H1 (cell line): ENCODE results near the gene SEL1L3. TPM values are rescaled to one million over a fixed set of nuclear protein-coding genes. Genes with fewer than 3 reads are reported as not detected.
A peak's percentile ranks its signal among the peaks of the same experiment; 100 is the strongest.

ENCODE experiments used
- CTCF ChIA-PET: fragments of 300-600 bp; sonication (Branson Sonifier 250); formaldehyde crosslinking; loops from one replicate; lab custom pipeline; 2021; ENCODE audit not compliant: partially characterized antibody; lab: Charles Lee
- POLR2A ChIA-PET: fragments of 300-600 bp; sonication (Branson Sonifier 250); formaldehyde crosslinking; loops from one replicate; lab custom pipeline; 2021; ENCODE audit warnings: inconsistent platforms; ENCODE audit not compliant: partially characterized antibody; lab: Charles Lee
- DNase-seq, 2 experiments: peaks; one replicate each; pipeline versions ENCODE4 v3.0.0 to v3.0.0-alpha.2; 2010 to 2022; ENCODE audit warnings: low spot score in 2 of 2, low read depth in 1 of 2, mixed read lengths in 1 of 2
- FAIRE-seq: peaks from 2 replicates; lab custom pipeline; 2011; peaks lifted over from hg19 to GRCh38; lab: Jason Lieb, UNC
- H2AFZ ChIP-seq: 2 replicates; pipeline ENCODE4 v1.8.1; 2012; ENCODE audit warnings: low read length, inconsistent platforms
- H2AK5ac ChIP-seq: 2 replicates; pipeline ENCODE4 v1.6.1; 2013; ENCODE audit warnings: low read depth, low read length
- H2BK120ac ChIP-seq: replicated peaks from 2 replicates; pipeline ENCODE3; 2013; ENCODE audit warnings: low read depth, low read length, inconsistent platforms
- H2BK12ac ChIP-seq: 2 replicates; pipeline ENCODE4 v1.6.1; 2013; ENCODE audit warnings: low read depth, low read length
- H2BK15ac ChIP-seq: 2 replicates; pipeline ENCODE4 v1.6.1; 2013; ENCODE audit warnings: low read length
- H2BK20ac ChIP-seq: 2 replicates; pipeline ENCODE4 v1.6.1; 2013; ENCODE audit warnings: low read length
- H2BK5ac ChIP-seq: 2 replicates; pipeline ENCODE4 v1.6.1; 2013; ENCODE audit warnings: low read depth, low read length
- H3K14ac ChIP-seq: 2 replicates; pipeline ENCODE4 v1.6.1; 2013; ENCODE audit warnings: inconsistent platforms; ENCODE audit not compliant: insufficient read length
- H3K18ac ChIP-seq: 2 replicates; pipeline ENCODE4 v1.6.1; 2013; ENCODE audit warnings: low read length; ENCODE audit errors: extremely low read depth
- H3K23ac ChIP-seq: 2 replicates; pipeline ENCODE4 v1.6.1; 2013; ENCODE audit warnings: inconsistent platforms; ENCODE audit not compliant: insufficient read length
- H3K23me2 ChIP-seq: 2 replicates; pipeline ENCODE4 v1.6.1; 2013; ENCODE audit warnings: low read depth, low read length
- H3K27ac ChIP-seq: 2 replicates; pipeline ENCODE4 v1.6.1; 2011; ENCODE audit warnings: low read depth, low read length, inconsistent platforms
- H3K27me3 ChIP-seq, 4 experiments: replicated peaks in 1 of 4; 1 replicate in 1 of 4; 2 replicates in 3 of 4; pipeline versions ENCODE4 v1.6.1 to v1.8.1; 2011 to 2013; ENCODE audit warnings: low read length in 3 of 4, mild to moderate bottlenecking in 3 of 4, inconsistent platforms in 2 of 4, mixed read lengths in 2 of 4, moderate library complexity in 1 of 4; ENCODE audit not compliant: control insufficient read depth in 3 of 4, insufficient read depth in 3 of 4; ENCODE audit errors: extremely low read depth in 1 of 4
- H3K36me3 ChIP-seq, 4 experiments: 2 replicates each; pipeline versions ENCODE4 v1.6.1 to v1.8.1; 2011 to 2013; ENCODE audit warnings: mild to moderate bottlenecking in 4 of 4, low read length in 3 of 4, moderate library complexity in 2 of 4, control low read depth in 1 of 4, inconsistent platforms in 1 of 4; ENCODE audit not compliant: insufficient read depth in 4 of 4, control insufficient read depth in 2 of 4
- H3K4ac ChIP-seq: replicated peaks from 2 replicates; pipeline ENCODE3; 2013; ENCODE audit warnings: low read length, low read depth, mixed read lengths, inconsistent platforms; ENCODE audit not compliant: insufficient read length
- H3K4me1 ChIP-seq, 4 experiments: replicated peaks in 1 of 4; 1 replicate in 1 of 4; 2 replicates in 3 of 4; pipeline versions ENCODE4 v1.6.1 to v1.8.1; 2011 to 2013; ENCODE audit warnings: low read length in 3 of 4, inconsistent platforms in 2 of 4, mixed read lengths in 1 of 4; ENCODE audit not compliant: insufficient read depth in 4 of 4, control insufficient read depth in 3 of 4
- H3K4me2 ChIP-seq, 2 experiments: 2 replicates each; pipeline versions ENCODE4 v1.6.1 to v1.8.1; 2011 to 2013; ENCODE audit warnings: low read depth in 2 of 2, low read length in 2 of 2, control low read depth in 1 of 2, inconsistent platforms in 1 of 2, mild to moderate bottlenecking in 1 of 2; ENCODE audit not compliant: insufficient read depth in 1 of 2
- H3K4me3 ChIP-seq, 4 experiments: fragments of 200-600, 300-600 bp in 1 of 4; sonication (generic), shearing (Covaris generic), sonication (Bioruptor Twin) in 1 of 4; 2 replicates each; pipeline versions ENCODE4 v1.5.1 to v1.8.1; 2011 to 2016; ENCODE audit warnings: low read length in 4 of 4, low read depth in 3 of 4, control low read depth in 2 of 4, inconsistent platforms in 2 of 4, mild to moderate bottlenecking in 2 of 4, mixed read lengths in 1 of 4, moderate library complexity in 1 of 4; ENCODE audit not compliant: insufficient read depth in 2 of 4; ENCODE audit errors: extremely low read depth in 1 of 4
- H3K56ac ChIP-seq: replicated peaks from 2 replicates; pipeline ENCODE3; 2013; ENCODE audit warnings: low read depth, mild to moderate bottlenecking, mixed read lengths, low read length, inconsistent platforms; ENCODE audit not compliant: insufficient read length
- H3K79me1 ChIP-seq: 2 replicates; pipeline ENCODE4 v1.6.1; 2013; ENCODE audit warnings: low read depth, low read length, control low read depth
- H3K79me2 ChIP-seq, 2 experiments: 2 replicates each; pipeline versions ENCODE4 v1.6.1 to v1.8.1; 2012 to 2013; ENCODE audit warnings: low read length in 2 of 2, mild to moderate bottlenecking in 2 of 2, inconsistent platforms in 1 of 2; ENCODE audit not compliant: insufficient read depth in 2 of 2, control insufficient read depth in 1 of 2
- H3K9ac ChIP-seq, 4 experiments: replicated peaks in 1 of 4; 1 replicate in 1 of 4; 2 replicates in 3 of 4; pipeline versions ENCODE4 v1.6.1 to v1.8.1; 2011 to 2013; ENCODE audit warnings: low read depth in 3 of 4, low read length in 3 of 4, control low read depth in 2 of 4, mild to moderate bottlenecking in 2 of 4, moderate library complexity in 2 of 4, inconsistent platforms in 1 of 4; ENCODE audit errors: extremely low read depth in 1 of 4
- H3K9me3 ChIP-seq, 2 experiments: 2 replicates each; pipeline versions ENCODE4 v1.6.1 to v1.8.1; 2012 to 2013; ENCODE audit warnings: mild to moderate bottlenecking in 2 of 2, moderate library complexity in 2 of 2, control low read depth in 1 of 2, inconsistent platforms in 1 of 2, low read depth in 1 of 2, low read length in 1 of 2, mixed read lengths in 1 of 2; ENCODE audit not compliant: insufficient read depth in 2 of 2
- H4K20me1 ChIP-seq, 2 experiments: replicated peaks in 1 of 2; 2 replicates each; pipeline versions ENCODE3 to v1.8.1; 2011 to 2013; ENCODE audit warnings: inconsistent platforms in 2 of 2, low read length in 2 of 2, mild to moderate bottlenecking in 1 of 2; ENCODE audit not compliant: insufficient read depth in 2 of 2, control insufficient read depth in 1 of 2
- H4K5ac ChIP-seq: 2 replicates; pipeline ENCODE4 v1.6.1; 2013; ENCODE audit warnings: low read length, low read depth, mixed read lengths, inconsistent platforms; ENCODE audit not compliant: insufficient read length
- H4K8ac ChIP-seq: 2 replicates; pipeline ENCODE4 v1.8.0; 2013; ENCODE audit warnings: mild to moderate bottlenecking, moderate library complexity, low read length, inconsistent platforms; ENCODE audit not compliant: insufficient read depth; ENCODE audit errors: extremely low read depth
- H4K91ac ChIP-seq: replicated peaks from 2 replicates; pipeline ENCODE3; 2013; ENCODE audit warnings: low read length, mixed read lengths, inconsistent platforms; ENCODE audit not compliant: insufficient read length
- BCL11A ChIP-seq, 2 experiments: IDR thresholded peaks; one replicate each; pipeline ENCODE4 v1.6.1; 2011; ENCODE audit warnings: low read depth in 2 of 2, low read length in 2 of 2, mild to moderate bottlenecking in 2 of 2
- EZH2 ChIP-seq: fragments of 200-600 bp; sonication (generic); IDR thresholded peaks from 2 replicates; pipeline ENCODE4 v1.7.1; 2012; ENCODE audit warnings: low read depth, mild to moderate bottlenecking, moderate library complexity, low read length, inconsistent platforms; ENCODE audit not compliant: severe bottlenecking
- NRF1 ChIP-seq: IDR thresholded peaks from 2 replicates; pipeline ENCODE4 v1.6.1; 2011; ENCODE audit warnings: mild to moderate bottlenecking, low read depth, low read length, improper control_type of control experiment
- SIN3A ChIP-seq, 2 experiments: IDR thresholded peaks in 1 of 2; conservative IDR thresholded peaks in 1 of 2; 2 replicates each; pipeline ENCODE4 v1.6.1; 2011 to 2012; ENCODE audit warnings: low read length in 2 of 2, improper control_type of control experiment in 1 of 2, low read depth in 1 of 2, mild to moderate bottlenecking in 1 of 2
- SIX5 ChIP-seq: IDR thresholded peaks from 2 replicates; pipeline ENCODE4 v1.6.1; 2011; ENCODE audit warnings: mild to moderate bottlenecking, low read depth, low read length
- SRF ChIP-seq: IDR thresholded peaks from 2 replicates; pipeline ENCODE4 v1.6.1; 2011; ENCODE audit warnings: mild to moderate bottlenecking, low read depth, low read length, moderate library complexity
- TCF12 ChIP-seq: IDR thresholded peaks from 2 replicates; pipeline ENCODE4 v1.6.1; 2011; ENCODE audit warnings: low read depth, mild to moderate bottlenecking, low read length
- WGBS, 2 experiments: shearing (Covaris generic) in 1 of 2; methylation state at CpG; one replicate each; pipeline versions ENCODE4 v1.1.6 to v1.1.7; 2013 to 2015; ENCODE audit warnings: low lambda C conversion rate in 2 of 2, mixed read lengths in 2 of 2, inconsistent platforms in 1 of 2, low coverage in 1 of 2, missing lambda C conversion rate in 1 of 2; ENCODE audit not compliant: insufficient replicate concordance in 2 of 2, insufficient coverage in 1 of 2, insufficient read length in 1 of 2; ENCODE audit errors: extremely low coverage in 1 of 2, missing lambda C conversion rate in 1 of 2; 5-methylcytosine and 5-hydroxymethylcytosine counted together
- polyA plus RNA-seq, 7 experiments: library from polyadenylated mRNA; depleted of rRNA in 3 of 7; stranded (reverse) in 5 of 7; unstranded in 2 of 7; fragments of >200 nt in 5 of 7; fragments of 200-250 nt in 2 of 7; gene quantifications; 1 replicate in 5 of 7; 2 replicates in 1 of 7; 4 replicates in 1 of 7; pipeline versions ENCODE4 v1.2.1 to v1.2.3, GENCODE V29; 2011 to 2013; ENCODE audit warnings: missing spikeins in 2 of 7, mixed read lengths in 2 of 7
- total RNA-seq: library from RNA; stranded (reverse); fragmentation: NEBNext Ultra II Directional; extraction: Animal tissue kit (Norgen Biotek cat#: 25700); gene quantifications from 2 replicates; pipeline ENCODE4 v1.2.1, GENCODE V29; 2021
- TF ChIP-seq, protein P1 (sequence below): IDR thresholded peaks from 2 replicates; pipeline ENCODE4 v1.6.1; 2011; ENCODE audit warnings: low read length, improper control_type of control experiment

The SEL1L3 gene
- total and polyA plus RNA-seq, 2 of the 8 experiments (the other 6 are each of a cell fraction or from before 2014, with no cell fraction given), result 18.2 to 54.0 TPM

- CTCF ChIA-PET, result interaction anchor here (1.0 to 4.2 kb wide), 6 partner anchors 11 to 274 kb away, joined by 3 to 19 read pairs (median 3); no protein-coding TSS in a partner anchor
Observed at GRCh38 chr4:25703731-25704388, 158.9 kb downstream of the SEL1L3 start.

More at GRCh38 chr4:25703731-25704388, 158.9 kb downstream of the SEL1L3 start:
- Histone ChIP-seq H4K5ac (no peak overlapping the region), H3K27ac (no peak overlapping the region), H4K8ac (no peak overlapping the region), H2AFZ (no peak overlapping the region), H3K4me1 (no peaks in the 10 kb centered on the region), H3K14ac (no peak overlapping the region), H2BK120ac (no peak overlapping the region), H3K9me3 (no peaks in the 10 kb centered on the region), H2BK12ac (no peak overlapping the region), H3K23me2 (no peaks in the 10 kb centered on the region), H3K4me3 (no peak overlapping the region), H4K20me1 (no peaks in the 10 kb centered on the region), H3K4me2 (no peak overlapping the region), H3K79me2 (no peaks in the 10 kb centered on the region), H3K27me3 (no peaks in the 10 kb centered on the region), H4K91ac (no peak overlapping the region), H3K9ac (no peak overlapping the region), H2BK5ac (no peak overlapping the region), H3K36me3 (no peaks in the 10 kb centered on the region), H2AK5ac (no peak overlapping the region), H3K56ac (no peak overlapping the region), H3K4ac (peak overlapping the region; percentile 87), H3K79me1 (no peaks in the 10 kb centered on the region), H2BK15ac (no peak overlapping the region), H3K18ac (no peak overlapping the region), H2BK20ac (no peak overlapping the region), H3K23ac (no peak overlapping the region)
- DNase-seq (no peak), FAIRE-seq (no peak)
- WGBS, 2 experiments, result 94% methylated on average over 3 of the region's 3 CpGs; no CpG with 5 or more reads in 1 of the 2 experiments
- TF ChIP-seq, protein P1, sequence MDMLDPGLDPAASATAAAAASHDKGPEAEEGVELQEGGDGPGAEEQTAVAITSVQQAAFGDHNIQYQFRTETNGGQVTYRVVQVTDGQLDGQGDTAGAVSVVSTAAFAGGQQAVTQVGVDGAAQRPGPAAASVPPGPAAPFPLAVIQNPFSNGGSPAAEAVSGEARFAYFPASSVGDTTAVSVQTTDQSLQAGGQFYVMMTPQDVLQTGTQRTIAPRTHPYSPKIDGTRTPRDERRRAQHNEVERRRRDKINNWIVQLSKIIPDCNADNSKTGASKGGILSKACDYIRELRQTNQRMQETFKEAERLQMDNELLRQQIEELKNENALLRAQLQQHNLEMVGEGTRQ, result no peak
- no peak for TF ChIP-seq SIN3A (conservative IDR thresholded peaks at IDR 0.05 in 1 of 2, IDR thresholded peaks at IDR 0.05 in 1 of 2; ENCODE audit: low read depth in 1 of 2, low read length in 2 of 2)
- TF ChIP-seq BCL11A (IDR thresholded peaks at IDR 0.05; ENCODE audit: low read depth in 2 of 2, low read length in 2 of 2), result no peak
- TF ChIP-seq NRF1, result no peak
- TF ChIP-seq SRF, result no peak
- no peak for TF ChIP-seq EZH2
- no peak for TF ChIP-seq SIX5
- no peak for TF ChIP-seq TCF12
- POLR2A ChIA-PET, result no interaction called here
